Effector memory CD4-positive, alpha-beta T cell (primary cell): Measurements from ENCODE around the gene FCHO2.

ENCODE experiments used
- DNase-seq, 3 donors: peaks; one replicate each; pipeline ENCODE4 v3.0.0-alpha.2; 2020
- H3K27ac ChIP-seq: 2 replicates; pipeline ENCODE4 v1.7.0; 2013; ENCODE audit warnings: mild to moderate bottlenecking, low read length, moderate library complexity; ENCODE audit not compliant: insufficient read depth, poor library complexity, severe bottlenecking
- H3K27me3 ChIP-seq: replicated peaks from 2 replicates; pipeline ENCODE4 v1.7.0; 2013; ENCODE audit warnings: mild to moderate bottlenecking, low read length; ENCODE audit not compliant: insufficient read depth, control insufficient read depth, poor library complexity, severe bottlenecking
- H3K36me3 ChIP-seq: 2 replicates; pipeline ENCODE4 v1.7.0; 2013; ENCODE audit warnings: mild to moderate bottlenecking, low read length, moderate library complexity; ENCODE audit not compliant: control insufficient read depth, insufficient read depth
- H3K4me1 ChIP-seq: 2 replicates; pipeline ENCODE4 v1.7.0; 2013; ENCODE audit warnings: low read length, mild to moderate bottlenecking; ENCODE audit not compliant: control insufficient read depth, insufficient read depth, poor library complexity, severe bottlenecking
- H3K4me3 ChIP-seq: 2 replicates; pipeline ENCODE4 v1.7.0; 2013; ENCODE audit warnings: low read length, low read depth, mild to moderate bottlenecking; ENCODE audit not compliant: insufficient read depth, poor library complexity, severe bottlenecking
- H3K9me3 ChIP-seq: 2 replicates; pipeline ENCODE4 v1.7.0; 2013; ENCODE audit warnings: mild to moderate bottlenecking, low read length, moderate library complexity; ENCODE audit not compliant: control insufficient read depth

FCHO2 gene

GRCh38 chr5:73139485-73139884 lies 183.6 kb downstream of the FCHO2 start:
- H3K36me3 ChIP-seq = no peaks in the 10 kb centered on the region
- H3K4me3 ChIP-seq = no peak overlapping the region
- H3K9me3 ChIP-seq = no peaks in the 10 kb centered on the region
- peaks cover 6% of the 10 kb centered on the region for H3K27me3 ChIP-seq
- no peak for DNase-seq
- H3K4me1 ChIP-seq = no peaks in the 10 kb centered on the region
- H3K27ac ChIP-seq = no peak overlapping the region
